HEK293T (cell line): ENCODE data around the gene HSPA1A.

Experiments
- CTCF ChIA-PET: fragments of 350-600 bp; formaldehyde crosslinking; extraction: SDS; loops from one replicate; lab custom pipeline; 2021; ENCODE audit warnings: antibody characterized with exemption, inconsistent platforms; lab: Yijun Ruan, JAX
- POLR2A ChIA-PET: fragments of 350-600 bp; formaldehyde crosslinking; extraction: SDS; loops from one replicate; lab custom pipeline; 2020; ENCODE audit warnings: antibody characterized with exemption, inconsistent platforms; lab: Yijun Ruan, JAX
- DNase-seq: peaks from one replicate; pipeline ENCODE4 v3.0.0; 2012; ENCODE audit warnings: mixed read lengths; ENCODE audit errors: extremely low spot score
- ARNT ChIP-seq: fragments of 450-650 bp; IDR thresholded peaks from 2 replicates; pipeline ENCODE4 v1.6.1; 2017; ENCODE audit warnings: mild to moderate bottlenecking
- BHLHE40 ChIP-seq: fragments of 450-650 bp; IDR thresholded peaks from 2 replicates; pipeline ENCODE4 v1.6.1; 2016; ENCODE audit warnings: mild to moderate bottlenecking, moderate library complexity, borderline replicate concordance
- CTBP1 ChIP-seq: fragments of 450-650 bp; IDR thresholded peaks from 2 replicates; pipeline ENCODE4 v1.6.1; 2016; ENCODE audit warnings: borderline replicate concordance
- ELF4 ChIP-seq: fragments of 450-650 bp; IDR thresholded peaks from 2 replicates; pipeline ENCODE4 v1.6.1; 2017; ENCODE audit warnings: antibody characterized with exemption
- FOXA1 ChIP-seq: fragments of 450-650 bp; IDR thresholded peaks from 2 replicates; pipeline ENCODE4 v1.6.1; 2016; ENCODE audit warnings: mild to moderate bottlenecking
- FOXK2 ChIP-seq: fragments of 450-650 bp; IDR thresholded peaks from 2 replicates; pipeline ENCODE4 v1.6.1; 2016; ENCODE audit warnings: mild to moderate bottlenecking
- FOXM1 ChIP-seq: fragments of 450-650 bp; IDR thresholded peaks from 2 replicates; pipeline ENCODE4 v1.6.1; 2017; ENCODE audit warnings: mild to moderate bottlenecking, borderline replicate concordance
- HDGF ChIP-seq: fragments of 450-650 bp; IDR thresholded peaks from 2 replicates; pipeline ENCODE4 v1.6.1; 2017; ENCODE audit warnings: antibody characterized with exemption, borderline replicate concordance
- L3MBTL2 ChIP-seq: fragments of 450-650 bp; conservative IDR thresholded peaks from 2 replicates; pipeline ENCODE4 v1.6.1; 2016; ENCODE audit warnings: mild to moderate bottlenecking
- LEF1 ChIP-seq: fragments of 450-650 bp; IDR thresholded peaks from 2 replicates; pipeline ENCODE4 v1.6.1; 2017; ENCODE audit warnings: mild to moderate bottlenecking, borderline replicate concordance
- NFRKB ChIP-seq: fragments of 450-650 bp; IDR thresholded peaks from 2 replicates; pipeline ENCODE4 v1.6.1; 2016; ENCODE audit warnings: mild to moderate bottlenecking, moderate library complexity
- SP1 ChIP-seq: fragments of 450-650 bp; IDR thresholded peaks from 2 replicates; pipeline ENCODE4 v1.6.1; 2017
- SUZ12 ChIP-seq: fragments of 450-650 bp; IDR thresholded peaks from 2 replicates; pipeline ENCODE4 v1.6.1; 2016; ENCODE audit warnings: mild to moderate bottlenecking
- TARDBP ChIP-seq: fragments of 450-650 bp; IDR thresholded peaks from 2 replicates; pipeline ENCODE4 v1.6.1; 2016
- ZNF384 ChIP-seq: fragments of 450-650 bp; IDR thresholded peaks from 2 replicates; pipeline ENCODE4 v1.6.1; 2016
- TF ChIP-seq, protein P1 (sequence below): fragments of 450-650 bp; IDR thresholded peaks from 2 replicates; pipeline ENCODE4 v1.6.1; 2016

The HSPA1A gene

DNA sequence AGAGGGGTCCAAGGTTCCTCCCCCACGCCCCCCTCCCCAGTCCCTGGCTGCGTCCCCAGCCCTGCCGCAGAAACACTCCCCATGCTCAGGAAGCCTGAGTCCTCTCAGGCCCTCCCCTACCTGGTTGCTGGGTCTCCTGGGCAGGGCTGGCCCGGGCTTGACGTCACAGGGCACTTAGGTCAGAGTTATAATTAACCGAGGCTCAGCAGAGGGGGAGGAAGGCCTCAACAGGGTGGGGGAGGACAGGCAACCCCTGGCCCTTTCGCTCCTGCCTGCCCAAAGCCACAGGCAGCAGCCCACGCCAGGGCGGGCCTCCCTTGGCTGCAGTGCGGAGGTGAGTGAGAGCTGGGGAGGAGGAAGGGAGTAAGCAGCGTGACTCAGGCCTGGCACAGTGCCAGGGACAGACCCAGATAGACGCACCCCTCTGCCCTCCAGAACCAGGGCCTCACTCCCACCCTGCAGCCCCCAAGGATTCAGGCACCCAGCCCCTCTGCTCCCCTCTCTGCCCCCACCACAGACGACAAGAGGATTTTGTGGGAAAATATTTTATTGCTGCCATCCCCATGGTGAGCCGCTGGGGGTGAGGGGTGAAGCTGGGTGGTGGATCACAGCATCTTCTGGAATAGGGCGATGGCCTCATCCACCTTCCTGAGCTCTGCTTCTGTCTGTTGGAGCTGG, 38.2 kb upstream of the HSPA1A start, which contains the start of gene VWA7:
Gene VWA7, minus strand, starts transcription at position 340 of the 678 bp plus-strand sequence. CDS start 549 bp downstream, outside the sequence.
- peak; percentile 65 for DNase-seq
- POLR2A ChIA-PET: interaction anchor here (0.8 to 3.8 kb wide), 8 partner anchors 14 to 86 kb away, joined by 3 to 17 read pairs (median 4); partner anchors contain the start of genes ABHD16A, HSPA1A, HSPA1B and HSPA1L
- CTCF ChIA-PET: interaction anchor here (0.5 to 2.0 kb wide), 4 partner anchors 14 to 148 kb away, joined by 3 to 12 read pairs (median 4); no protein-coding TSS in a partner anchor
- TF ChIP-seq TARDBP (no peak), SUZ12 (no peak), ARNT (no peak)
- TF ChIP-seq, protein P1, sequence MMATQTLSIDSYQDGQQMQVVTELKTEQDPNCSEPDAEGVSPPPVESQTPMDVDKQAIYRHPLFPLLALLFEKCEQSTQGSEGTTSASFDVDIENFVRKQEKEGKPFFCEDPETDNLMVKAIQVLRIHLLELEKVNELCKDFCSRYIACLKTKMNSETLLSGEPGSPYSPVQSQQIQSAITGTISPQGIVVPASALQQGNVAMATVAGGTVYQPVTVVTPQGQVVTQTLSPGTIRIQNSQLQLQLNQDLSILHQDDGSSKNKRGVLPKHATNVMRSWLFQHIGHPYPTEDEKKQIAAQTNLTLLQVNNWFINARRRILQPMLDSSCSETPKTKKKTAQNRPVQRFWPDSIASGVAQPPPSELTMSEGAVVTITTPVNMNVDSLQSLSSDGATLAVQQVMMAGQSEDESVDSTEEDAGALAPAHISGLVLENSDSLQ: no peak

DNA sequence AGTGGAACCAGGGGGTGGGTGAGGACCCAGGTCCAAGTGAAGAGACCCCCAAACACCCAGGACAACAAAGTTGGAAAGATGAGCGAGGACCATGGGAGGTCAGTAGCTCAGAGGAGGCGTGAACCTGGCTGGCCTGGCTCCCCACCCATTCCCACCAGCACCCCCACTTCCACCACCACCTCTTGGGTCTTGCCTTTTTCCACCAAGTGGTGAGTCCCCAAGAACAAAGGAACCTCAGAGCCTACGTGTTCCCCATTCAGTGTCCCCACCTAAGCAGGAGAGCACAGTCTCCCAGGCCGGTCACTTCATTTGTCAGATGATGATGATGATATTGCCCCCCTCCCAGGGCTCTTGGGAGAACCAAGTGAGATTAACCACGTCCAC, 37.7 kb upstream of the HSPA1A start:
- no peak for DNase-seq
- POLR2A ChIA-PET: interaction anchor here (0.8 to 3.8 kb wide), 9 partner anchors 13 to 194 kb away, joined by 3 to 17 read pairs (median 4); partner anchors contain the start of genes ABHD16A, DXO, HSPA1A and HSPA1B
- CTCF ChIA-PET: interaction anchor here (0.5 to 2.0 kb wide), 5 partner anchors 14 to 147 kb away, joined by 3 to 12 read pairs (median 5); no protein-coding TSS in a partner anchor
- no peak for TF ChIP-seq LEF1
- TF ChIP-seq ELF4: no peak
- no peak for TF ChIP-seq ARNT
- no peak for TF ChIP-seq NFRKB
- TF ChIP-seq FOXK2: no peak
- no peak for TF ChIP-seq BHLHE40
- TF ChIP-seq, protein P1: no peak
- no peak for TF ChIP-seq ZNF384
- TF ChIP-seq CTBP1: no peak
- no peak for TF ChIP-seq TARDBP
- no peak for TF ChIP-seq HDGF
- no peak for TF ChIP-seq SP1
- no peak for TF ChIP-seq SUZ12
- TF ChIP-seq FOXM1: no peak
- no peak for TF ChIP-seq FOXA1
- TF ChIP-seq L3MBTL2: no peak

DNA sequence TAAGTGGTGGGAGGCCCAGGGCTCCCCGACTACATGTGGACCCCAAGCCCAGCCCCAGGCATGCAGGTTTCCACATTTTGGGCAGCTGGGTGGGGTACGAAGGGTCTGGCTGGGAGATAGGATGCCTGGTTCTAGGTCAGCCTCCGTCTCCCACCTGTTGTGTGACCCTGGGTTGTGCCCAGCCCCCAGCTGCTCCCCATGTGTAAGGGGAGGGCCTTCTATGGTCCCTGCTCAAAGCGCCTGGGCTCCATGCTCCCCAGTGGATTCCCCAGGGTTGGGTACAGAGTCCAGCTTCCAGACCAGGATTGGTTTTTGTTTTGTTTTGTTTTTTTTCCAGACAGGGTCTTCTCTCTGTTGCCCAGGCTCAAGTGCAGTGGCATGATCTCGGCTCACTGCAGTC, 37.1 kb upstream of the HSPA1A start:
- TF ChIP-seq L3MBTL2: no peak
- no peak for TF ChIP-seq LEF1
- no peak for TF ChIP-seq TARDBP
- no peak for TF ChIP-seq ARNT
- no peak for TF ChIP-seq ELF4
- no peak for TF ChIP-seq FOXM1
- TF ChIP-seq FOXA1: no peak
- TF ChIP-seq, protein P1: no peak
- TF ChIP-seq HDGF: no peak
- no peak for TF ChIP-seq SP1
- no peak for TF ChIP-seq NFRKB
- no peak for TF ChIP-seq BHLHE40
- no peak for TF ChIP-seq ZNF384
- TF ChIP-seq FOXK2: no peak
- no peak for TF ChIP-seq SUZ12
- TF ChIP-seq CTBP1: no peak
- CTCF ChIA-PET: interaction anchor here (0.6 to 2.0 kb wide), 3 partner anchors 13 to 57 kb away, joined by 3 to 12 read pairs (median 6); no protein-coding TSS in a partner anchor
- POLR2A ChIA-PET: interaction anchor here (1.1 to 3.8 kb wide), 6 partner anchors 13 to 193 kb away, joined by 3 to 17 read pairs (median 4); partner anchors contain the start of genes ABHD16A, DXO, HSPA1A and HSPA1B
- no peak for DNase-seq

DNA sequence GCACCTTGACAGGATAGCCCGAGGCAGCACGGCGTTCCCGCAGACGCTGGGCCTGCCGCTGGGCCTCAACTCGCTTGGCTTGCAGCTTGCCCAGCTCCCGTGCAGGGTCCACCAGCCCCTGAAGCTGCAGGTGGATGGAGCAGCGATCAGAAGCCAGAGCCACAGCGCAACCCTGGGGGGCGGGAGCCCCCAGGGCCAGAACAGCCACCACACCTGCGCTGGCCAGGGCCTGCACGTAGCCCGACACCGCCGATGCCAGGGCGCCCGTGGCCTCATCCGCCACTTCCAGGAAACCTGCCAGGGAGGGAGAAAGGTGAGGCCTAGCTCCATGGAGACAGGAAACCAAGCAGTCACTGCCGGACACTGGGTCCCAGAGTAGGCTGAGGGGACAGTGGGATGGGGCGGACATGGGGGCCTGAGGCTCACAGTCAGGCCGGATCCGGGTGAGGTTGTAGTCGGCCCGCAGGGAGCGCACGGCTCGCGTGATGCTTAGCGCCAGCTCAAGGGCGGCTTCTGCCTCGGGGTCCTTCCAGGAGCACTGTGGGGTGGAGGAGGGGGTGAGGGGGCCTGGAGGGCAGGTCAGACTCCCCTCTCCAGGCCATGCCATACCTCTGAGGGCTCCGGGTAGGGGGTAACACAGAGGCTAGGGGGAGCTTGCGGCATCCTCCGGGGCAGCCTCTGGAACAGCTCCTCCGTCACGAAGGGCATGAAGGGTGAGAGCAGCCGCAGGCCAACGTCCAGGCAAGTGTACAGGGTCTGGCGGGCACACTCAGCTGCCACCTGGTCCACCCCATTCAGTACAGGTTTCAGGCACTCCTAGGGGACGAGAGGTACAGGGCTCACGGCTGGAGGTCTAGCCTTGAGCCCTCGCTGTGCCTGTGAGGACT, 36.1 kb upstream of the HSPA1A start:
- no peak for DNase-seq
- POLR2A ChIA-PET: interaction anchor here (1.3 to 3.8 kb wide), 3 partner anchors 27 to 48 kb away, joined by 3 to 17 read pairs (median 4); partner anchors contain the start of genes HSPA1B and LSM2
- TF ChIP-seq SUZ12 (no peak), HDGF (no peak), TARDBP (no peak), FOXK2 (no peak), FOXM1 (no peak), BHLHE40 (no peak), SP1 (no peak), NFRKB (no peak)
- CTCF ChIA-PET: interaction anchor here (0.9 to 2.0 kb wide), 2 partner anchors 9 to 12 kb away, joined by 4 to 12 read pairs; no protein-coding TSS in a partner anchor

DNA sequence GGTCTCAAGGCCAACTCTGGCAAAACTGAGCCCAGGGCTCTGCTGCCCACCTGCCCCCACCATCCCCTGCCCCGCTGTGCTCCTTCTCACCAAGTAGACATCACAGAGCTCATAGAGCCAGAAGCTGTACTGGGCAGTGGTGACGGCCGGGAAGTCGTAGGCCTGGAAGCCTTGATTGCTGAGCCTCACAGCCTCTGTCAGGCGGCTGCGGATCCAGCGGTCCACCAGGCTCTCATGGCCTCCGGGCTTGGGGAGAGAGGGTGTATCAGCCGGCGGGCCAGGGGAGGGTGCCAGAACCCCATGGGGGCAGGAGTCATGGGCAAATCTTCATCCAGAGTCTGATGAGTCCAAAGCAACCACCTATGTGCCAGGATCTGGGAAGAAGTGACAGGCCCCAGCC, 35.4 kb upstream of the HSPA1A start:
- POLR2A ChIA-PET: interaction anchor here (1.3 to 3.8 kb wide), 3 partner anchors 26 to 48 kb away, joined by 3 to 17 read pairs (median 4); partner anchors contain the start of genes HSPA1B and LSM2

More for the DNA sequence above, 35.4 kb upstream of the HSPA1A start:
- no peak for DNase-seq
- no peak for TF ChIP-seq L3MBTL2
- TF ChIP-seq TARDBP: no peak
- no peak for TF ChIP-seq NFRKB
- no peak for TF ChIP-seq FOXA1
- TF ChIP-seq CTBP1: no peak
- no peak for TF ChIP-seq ARNT
- TF ChIP-seq, protein P1: no peak
- TF ChIP-seq ZNF384: no peak
- no peak for TF ChIP-seq FOXK2
- CTCF ChIA-PET: interaction anchor here (1.7 kb wide), 1 partner anchor 11 kb away, joined by 6 read pairs; no protein-coding TSS in a partner anchor
